ENCODE data around the gene RRP12. TPM values are rescaled to one million over a fixed set of nuclear protein-coding genes. Genes with fewer than 3 reads are reported as not detected.
"Not testable (repeated sequence)": the region's sequence is repeated elsewhere in the genome, so short reads cannot be mapped to it uniquely, and the experiment has no call there.

The RRP12 gene
- total RNA-seq, 2 experiments from 2014 or later: 20.1 to 21.6 TPM

DNA sequence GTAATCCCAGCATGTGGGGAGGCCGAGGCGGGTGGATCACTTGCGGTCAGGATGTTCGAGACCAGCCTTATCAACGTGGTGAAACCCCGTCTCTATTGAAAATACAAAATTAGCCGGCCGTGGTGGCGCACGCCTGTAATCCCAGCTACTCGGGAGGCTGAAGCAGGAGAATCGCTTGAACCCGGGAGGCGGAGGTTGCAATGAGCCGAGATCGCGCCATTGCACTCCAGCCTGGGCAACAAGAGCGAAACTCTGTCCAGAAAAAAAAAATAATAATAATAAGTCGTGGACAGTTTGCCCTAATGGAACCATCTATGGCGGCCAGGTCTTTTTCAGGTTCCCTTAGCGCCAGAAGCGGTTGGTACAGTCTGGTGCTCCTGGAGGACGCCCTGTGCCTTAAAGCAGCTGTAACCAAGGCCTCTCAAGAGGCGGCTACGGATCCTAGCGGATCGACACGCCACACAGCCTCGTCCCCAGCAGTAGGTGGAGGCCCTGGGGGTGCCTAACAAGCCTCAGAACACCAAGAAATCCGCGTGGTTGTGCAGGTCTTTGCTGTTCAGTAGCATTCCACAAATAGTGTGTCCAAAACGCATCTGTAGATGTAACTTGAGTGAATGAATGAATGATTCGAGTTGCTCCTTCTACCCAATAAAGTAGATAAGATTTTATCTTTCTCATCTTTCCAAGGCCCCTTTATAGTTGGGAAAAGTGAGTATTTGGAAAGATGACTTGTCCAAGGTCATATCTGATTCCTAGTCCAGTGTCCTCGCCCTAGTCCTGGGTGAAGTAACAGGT lies 25.8 kb upstream of the RRP12 start:
- Mint-ChIP-seq H3K27ac (peak overlapping the region; percentile 96), H3K9me3 (no peaks in the 10 kb centered on the region), H3K4me1 (peaks cover 46% of the 10 kb centered on the region), H3K4me3 (peak overlapping the region; percentile 92), H3K36me3 (ENCODE audit: low read depth) (peaks cover 47% of the 10 kb centered on the region), H3K27me3 (no peaks in the 10 kb centered on the region)
- CTCF ChIA-PET: interaction anchor here (1.3 to 1.9 kb wide), 3 partner anchors 8 to 26 kb away, joined by 3 to 7 read pairs (median 4); partner anchors contain the start of gene RRP12
- POLR2A ChIA-PET: interaction anchor here (1.2 kb wide), 2 partner anchors 8 to 26 kb away, joined by 3 to 4 read pairs; partner anchors contain the start of gene RRP12
- DNase-seq: no peak

DNA sequence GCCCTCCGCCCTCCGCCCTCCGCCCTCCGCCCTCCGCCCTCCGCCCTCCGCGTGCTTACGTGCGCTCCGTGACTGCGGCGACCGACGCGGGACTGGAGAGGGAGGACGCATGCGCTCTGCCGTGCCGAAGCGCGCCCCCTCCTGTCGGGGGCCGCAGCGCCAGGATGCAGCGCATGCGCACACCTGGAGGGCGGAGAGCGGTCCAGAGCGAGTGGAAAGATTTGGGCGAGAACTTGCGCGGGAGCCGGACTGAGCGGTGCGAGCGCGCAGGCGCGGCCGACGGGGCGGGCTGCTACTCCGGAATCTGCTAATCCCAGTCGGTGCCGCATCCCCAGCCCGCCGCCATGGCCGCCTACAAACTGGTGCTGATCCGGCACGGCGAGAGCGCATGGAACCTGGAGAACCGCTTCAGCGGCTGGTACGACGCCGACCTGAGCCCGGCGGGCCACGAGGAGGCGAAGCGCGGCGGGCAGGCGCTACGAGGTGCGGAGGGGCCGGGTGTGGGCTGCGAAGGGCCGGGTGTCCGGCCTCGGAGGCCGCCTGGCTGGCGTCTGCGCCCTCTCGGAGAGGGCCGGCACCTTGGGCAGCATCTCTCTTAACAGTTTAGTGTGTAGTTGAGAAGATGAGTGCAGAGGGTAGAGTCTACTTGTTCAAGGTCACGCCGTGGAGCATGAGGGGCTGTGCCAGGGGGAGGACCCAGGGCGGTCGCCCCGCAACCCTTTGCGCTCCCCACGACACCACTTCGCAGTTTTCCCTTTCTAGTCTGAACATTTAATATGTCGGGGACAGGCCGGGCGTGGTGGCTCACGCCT lies 25.0 kb upstream of the RRP12 start, which contains the start of gene PGAM1:
Gene PGAM1 (plus strand): TSS at position 228 of the 812 bp plus-strand sequence. CDS start 117 bp downstream, at position 345.
- peaks cover 48% of the 10 kb centered on the region for H3K4me1 Mint-ChIP-seq
- H3K36me3 Mint-ChIP-seq (ENCODE audit: low read depth): peaks cover 40% of the 10 kb centered on the region

DNA sequence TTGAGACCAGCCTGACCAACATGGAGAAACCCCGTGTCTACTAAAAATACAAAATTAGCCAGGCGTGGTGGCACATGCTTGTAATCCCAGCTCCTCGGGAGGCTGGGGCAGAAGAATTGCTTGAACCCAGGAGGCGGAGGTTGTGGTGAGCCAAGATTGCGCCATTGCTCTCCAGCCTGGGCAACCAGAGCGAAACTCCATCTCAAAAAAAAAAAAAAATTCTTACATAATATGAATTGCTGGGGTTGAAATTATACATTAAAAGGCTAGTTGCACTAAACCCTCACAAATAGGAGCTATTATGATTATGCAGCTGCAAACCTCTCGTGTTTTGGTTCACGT lies 22.6 kb upstream of the RRP12 start:
- POLR2A ChIA-PET: interaction anchor here (0.9 kb wide), 2 partner anchors 10 kb away, joined by 3 read pairs; no protein-coding TSS in a partner anchor
- not testable (repeated sequence) for H3K9me3 Mint-ChIP-seq
- peak overlapping the region; percentile 96 for H3K27ac Mint-ChIP-seq

More for the DNA sequence above, 25.0 kb upstream of the RRP12 start, which contains the start of gene PGAM1:
- Mint-ChIP-seq H3K4me3 (peak within 1 kb of the TSS; percentile 92), H3K9me3 (no peaks in the 10 kb centered on the region), H3K27ac (peak within 1 kb of the TSS; percentile 96), H3K27me3 (no peaks in the 10 kb centered on the region)
- ChIA-PET POLR2A (no interaction called here), CTCF (interaction anchor here (1.7 to 1.8 kb wide), 2 partner anchors 11 to 13 kb away, joined by 7 to 8 read pairs; no protein-coding TSS in a partner anchor)
- DNase-seq: peak; percentile 95

DNA sequence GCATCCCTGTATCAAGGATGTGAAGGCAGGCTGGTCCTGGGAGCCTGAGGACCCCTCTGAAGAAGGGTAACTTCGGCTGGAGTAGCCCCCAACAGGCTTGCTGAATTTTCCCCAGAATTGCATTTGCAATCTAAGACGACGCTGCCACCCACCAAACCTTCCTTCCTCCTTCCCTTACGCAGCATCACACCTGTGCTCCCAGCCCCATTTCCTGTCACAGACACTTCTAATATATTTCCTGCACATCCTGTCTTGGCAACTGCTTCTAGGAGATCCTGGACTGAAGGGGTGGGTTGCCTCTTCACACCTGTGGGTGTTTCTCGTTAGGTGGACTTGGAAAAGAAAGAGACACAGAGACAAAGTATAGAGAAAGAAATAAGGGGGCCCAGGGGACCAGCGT lies 15.4 kb upstream of the RRP12 start:
- POLR2A ChIA-PET: no interaction called here
- peaks cover 71% of the 10 kb centered on the region for H3K4me1 Mint-ChIP-seq
- no peaks in the 10 kb centered on the region for H3K9me3 Mint-ChIP-seq
- H3K36me3 Mint-ChIP-seq (ENCODE audit: low read depth): no peaks in the 10 kb centered on the region
- CTCF ChIA-PET: interaction anchor here (0.8 kb wide), 1 partner anchor 8 kb away, joined by 3 read pairs; no protein-coding TSS in a partner anchor
- H3K27me3 Mint-ChIP-seq: no peaks in the 10 kb centered on the region
- H3K27ac Mint-ChIP-seq: peak overlapping the region; percentile 65
- no peak for DNase-seq
- no peak overlapping the region for H3K4me3 Mint-ChIP-seq

More for the DNA sequence above, 22.6 kb upstream of the RRP12 start:
- H3K27me3 Mint-ChIP-seq, DNase-seq: not testable (repeated sequence)
- CTCF ChIA-PET: interaction anchor here (0.6 to 2.1 kb wide), 8 partner anchors 9 to 90 kb away, joined by 3 to 9 read pairs (median 4); partner anchors contain the start of gene RRP12
- peaks cover 25% of the 10 kb centered on the region for H3K36me3 Mint-ChIP-seq (ENCODE audit: low read depth)
- H3K4me3 Mint-ChIP-seq: peak overlapping the region; percentile 25
- H3K4me1 Mint-ChIP-seq: peaks cover 50% of the 10 kb centered on the region

DNA sequence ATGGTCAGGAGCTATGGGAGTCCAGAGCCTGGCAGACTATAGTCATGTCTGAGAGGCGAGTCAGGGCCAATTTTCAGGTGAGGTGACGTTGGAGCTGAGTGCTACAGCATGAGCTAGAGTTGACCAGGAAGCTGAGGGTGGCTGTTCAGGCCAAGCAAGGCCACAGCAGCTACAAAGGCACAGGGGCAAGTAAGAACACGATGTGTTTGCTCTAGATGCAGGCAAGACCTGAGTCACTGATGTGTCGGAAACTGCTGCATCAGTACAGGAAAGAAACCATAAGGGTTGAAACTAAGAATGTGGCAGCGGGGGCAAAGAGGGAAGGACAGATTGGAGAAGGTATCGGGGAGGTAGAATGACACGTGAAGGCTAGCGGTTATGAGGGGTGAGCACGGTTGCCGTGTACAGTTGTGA lies 11.8 kb upstream of the RRP12 start:
- CTCF ChIA-PET: interaction anchor here (0.6 to 2.2 kb wide), 5 partner anchors 10 to 141 kb away, joined by 3 to 9 read pairs (median 7); partner anchors contain the start of genes PGAM1 and RRP12
- POLR2A ChIA-PET: interaction anchor here (1.0 to 1.3 kb wide), 2 partner anchors 12 to 15 kb away, joined by 4 to 5 read pairs; partner anchors contain the start of gene RRP12
- H3K9me3 Mint-ChIP-seq: no peaks in the 10 kb centered on the region
- H3K27me3 Mint-ChIP-seq: no peaks in the 10 kb centered on the region
- DNase-seq: peak; percentile 32
- H3K4me1 Mint-ChIP-seq: peaks cover 49% of the 10 kb centered on the region
- H3K27ac Mint-ChIP-seq: peak overlapping the region; percentile 74
- no peaks in the 10 kb centered on the region for H3K36me3 Mint-ChIP-seq (ENCODE audit: low read depth)
- H3K4me3 Mint-ChIP-seq: peak overlapping the region; percentile 2

DNA sequence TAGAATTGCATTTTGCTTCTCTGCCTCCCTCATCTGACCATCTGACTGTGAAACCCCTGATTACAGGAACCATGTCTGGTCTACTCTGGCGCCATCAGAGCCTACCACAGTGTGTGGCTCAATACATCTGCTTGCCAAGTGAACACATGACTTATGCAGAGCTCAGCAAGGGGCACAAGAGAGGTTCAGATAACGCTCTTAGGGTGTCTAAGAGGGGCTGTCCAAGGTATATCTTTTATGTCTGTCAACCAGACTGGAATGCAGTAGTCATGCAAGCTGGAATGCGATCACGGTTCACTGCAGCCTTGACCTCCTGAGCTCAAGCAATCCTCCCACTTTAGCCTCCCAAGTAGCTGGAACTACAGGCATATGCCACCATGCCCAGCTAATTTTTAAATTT lies 10.3 kb upstream of the RRP12 start:
- CTCF ChIA-PET: interaction anchor here (2.2 kb wide), 1 partner anchor 12 kb away, joined by 9 read pairs; no protein-coding TSS in a partner anchor
- H3K36me3 Mint-ChIP-seq (ENCODE audit: low read depth): no peaks in the 10 kb centered on the region
- no peaks in the 10 kb centered on the region for H3K27me3 Mint-ChIP-seq
- POLR2A ChIA-PET: no interaction called here
- no peak overlapping the region for H3K27ac Mint-ChIP-seq
- no peak overlapping the region for H3K4me3 Mint-ChIP-seq
- no peaks in the 10 kb centered on the region for H3K9me3 Mint-ChIP-seq
- peaks cover 44% of the 10 kb centered on the region for H3K4me1 Mint-ChIP-seq
- DNase-seq: no peak

DNA sequence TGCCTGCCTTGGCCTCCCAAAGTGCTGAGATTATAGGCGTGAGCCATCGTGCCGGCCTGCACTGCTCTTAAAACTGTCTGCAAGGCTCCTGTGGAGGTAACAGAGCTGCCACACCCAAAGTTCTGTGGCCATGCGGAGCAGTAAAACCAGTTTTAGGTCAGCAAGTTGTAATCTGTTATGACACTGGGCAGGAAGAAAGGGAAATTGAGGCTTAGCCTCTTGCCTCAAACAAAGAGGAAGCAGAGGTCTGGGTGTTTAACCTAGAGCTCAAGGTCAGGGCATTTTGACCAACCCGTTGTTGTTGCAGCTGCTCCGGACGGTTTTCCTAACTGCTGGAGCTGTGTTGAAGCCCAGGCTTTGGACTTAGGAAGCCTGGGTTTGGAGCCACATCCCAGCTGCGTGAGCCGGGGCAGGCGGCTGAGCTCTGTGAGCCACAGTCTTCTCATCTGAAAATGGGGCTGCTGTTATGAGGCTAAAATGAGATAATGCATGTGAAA lies 7.4 kb upstream of the RRP12 start:
- H3K9me3 Mint-ChIP-seq: no peaks in the 10 kb centered on the region
- no peak overlapping the region for H3K4me3 Mint-ChIP-seq
- POLR2A ChIA-PET: interaction anchor here (0.5 kb wide), 1 partner anchor 12 kb away, joined by 3 read pairs; no protein-coding TSS in a partner anchor
- CTCF ChIA-PET: interaction anchor here (0.6 to 2.7 kb wide), 7 partner anchors 12 to 633 kb away, joined by 3 to 16 read pairs (median 3); no protein-coding TSS in a partner anchor
- H3K27me3 Mint-ChIP-seq: no peaks in the 10 kb centered on the region
- peaks cover 20% of the 10 kb centered on the region for H3K4me1 Mint-ChIP-seq
- peak overlapping the region; percentile 36 for H3K27ac Mint-ChIP-seq
- DNase-seq: no peak
- no peaks in the 10 kb centered on the region for H3K36me3 Mint-ChIP-seq (ENCODE audit: low read depth)

DNA sequence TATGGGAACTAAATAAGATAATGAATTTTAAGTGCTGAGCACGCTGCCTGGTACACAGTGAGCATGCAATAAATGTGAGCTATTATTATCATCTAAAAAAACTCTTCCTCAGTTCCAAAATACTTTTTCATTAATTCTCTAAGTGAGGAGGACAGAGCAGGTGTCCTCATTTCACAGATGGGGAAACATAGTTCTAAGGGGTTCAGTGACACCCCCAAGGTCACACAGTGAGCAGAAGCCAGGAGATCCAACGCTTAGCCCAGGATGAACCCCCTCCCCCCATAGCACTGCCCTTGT lies 6.8 kb upstream of the RRP12 start:
- no peak overlapping the region for H3K4me3 Mint-ChIP-seq
- no peak for DNase-seq
- H3K9me3 Mint-ChIP-seq: no peaks in the 10 kb centered on the region
- ChIA-PET POLR2A (interaction anchor here (0.5 kb wide), 1 partner anchor 12 kb away, joined by 3 read pairs; no protein-coding TSS in a partner anchor), CTCF (interaction anchor here (0.8 to 2.7 kb wide), 5 partner anchors 12 to 143 kb away, joined by 3 to 16 read pairs (median 3); no protein-coding TSS in a partner anchor)
- H3K27ac Mint-ChIP-seq: peak overlapping the region; percentile 81
- H3K27me3 Mint-ChIP-seq: no peaks in the 10 kb centered on the region
- peaks cover 16% of the 10 kb centered on the region for H3K4me1 Mint-ChIP-seq
- no peaks in the 10 kb centered on the region for H3K36me3 Mint-ChIP-seq (ENCODE audit: low read depth)

DNA sequence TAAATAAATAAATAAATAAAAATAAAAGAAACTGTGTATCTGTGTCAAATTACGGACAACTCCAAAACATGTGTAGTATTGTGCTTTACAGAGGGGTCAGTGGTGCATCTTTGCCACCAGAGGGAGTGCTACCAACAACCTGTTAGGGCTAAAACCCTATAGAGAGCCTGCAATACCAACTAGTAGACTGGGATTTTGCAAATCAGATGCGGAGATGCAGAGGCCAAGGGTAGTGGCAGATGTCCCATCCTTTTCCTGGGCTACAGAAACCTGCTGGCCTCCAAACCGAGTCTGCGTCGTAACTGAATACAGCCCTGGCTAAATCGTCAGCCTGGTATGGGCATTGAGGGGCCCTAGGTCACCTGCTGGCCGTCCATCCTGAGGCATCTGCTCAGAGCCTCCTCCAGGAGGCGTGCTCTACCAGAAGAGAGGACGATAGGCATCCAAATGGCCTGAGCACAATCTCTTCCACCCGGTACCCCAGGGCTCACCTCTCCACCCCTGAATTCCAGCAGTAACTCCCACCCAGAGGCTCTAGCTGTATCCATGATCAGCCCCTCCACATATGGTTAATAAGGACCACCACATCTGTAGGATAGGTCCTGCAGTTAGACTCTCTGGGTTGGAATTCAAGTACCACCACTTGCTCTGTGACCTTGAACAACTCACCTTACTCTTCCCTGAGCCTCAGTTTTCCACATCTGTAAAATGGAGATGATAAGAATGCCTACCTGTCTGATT lies 6.2 kb upstream of the RRP12 start:
- ChIA-PET POLR2A (no interaction called here), CTCF (interaction anchor here (0.8 to 2.7 kb wide), 7 partner anchors 7 to 144 kb away, joined by 3 to 16 read pairs (median 3); no protein-coding TSS in a partner anchor)
- H3K4me1 Mint-ChIP-seq: peaks cover 11% of the 10 kb centered on the region
- no peaks in the 10 kb centered on the region for H3K36me3 Mint-ChIP-seq (ENCODE audit: low read depth)
- peak overlapping the region; percentile 81 for H3K27ac Mint-ChIP-seq
- H3K27me3 Mint-ChIP-seq: no peaks in the 10 kb centered on the region
- peak; percentile 78 for DNase-seq
- no peaks in the 10 kb centered on the region for H3K9me3 Mint-ChIP-seq
- peak overlapping the region; percentile 48 for H3K4me3 Mint-ChIP-seq

DNA sequence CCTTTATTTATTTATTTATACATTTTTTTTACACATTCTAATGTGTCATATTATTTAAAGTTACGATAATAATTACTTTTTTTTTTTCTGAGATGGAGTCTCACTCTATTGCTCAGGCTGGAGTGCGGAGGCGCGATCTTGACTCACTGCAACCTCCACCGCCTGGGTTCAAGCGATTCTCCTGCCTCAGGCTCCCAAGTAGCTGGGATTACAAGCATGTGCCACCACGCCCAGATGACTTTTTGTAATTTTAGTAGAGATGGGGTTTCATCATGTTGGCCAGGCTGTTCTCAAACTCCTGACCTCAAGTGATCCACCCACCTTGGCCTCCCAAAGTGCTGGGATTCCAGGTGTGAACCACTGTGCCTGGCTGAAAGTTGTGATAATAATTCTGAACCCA lies 5.3 kb upstream of the RRP12 start:
- CTCF ChIA-PET: interaction anchor here (0.9 to 1.2 kb wide), 3 partner anchors 8 to 39 kb away, joined by 3 to 4 read pairs (median 3); no protein-coding TSS in a partner anchor

DNA sequence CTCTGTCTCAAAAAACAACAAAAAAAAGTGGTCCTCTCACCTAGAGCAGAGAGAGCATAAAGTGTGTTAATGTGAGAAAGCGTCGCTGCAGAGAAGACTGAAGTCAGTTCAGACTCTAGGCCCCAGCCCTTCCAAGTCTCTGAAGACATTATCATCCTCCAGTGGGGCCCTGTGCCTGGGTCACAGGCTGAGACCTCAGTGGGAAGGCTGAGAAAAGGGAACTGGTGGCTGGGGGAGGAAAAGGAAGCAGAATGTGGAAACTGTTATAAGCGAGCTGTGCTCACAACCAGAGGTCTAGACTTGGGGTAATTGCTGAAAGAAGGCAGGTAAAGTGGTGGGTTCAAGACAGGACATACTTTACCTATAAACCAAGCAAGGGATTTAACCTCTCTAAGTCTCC lies 4.9 kb upstream of the RRP12 start:
- Mint-ChIP-seq H3K9me3 (no peaks in the 10 kb centered on the region), H3K36me3 (ENCODE audit: low read depth) (no peaks in the 10 kb centered on the region), H3K27ac (no peak overlapping the region), H3K27me3 (no peaks in the 10 kb centered on the region), H3K4me1 (peaks cover 16% of the 10 kb centered on the region), H3K4me3 (no peak overlapping the region)
- no peak for DNase-seq
- ChIA-PET POLR2A (no interaction called here), CTCF (interaction anchor here (0.9 to 1.0 kb wide), 2 partner anchors 9 to 17 kb away, joined by 3 read pairs; no protein-coding TSS in a partner anchor)

More for the DNA sequence above, 5.3 kb upstream of the RRP12 start:
- H3K27ac Mint-ChIP-seq; H3K9me3 Mint-ChIP-seq; POLR2A ChIA-PET; H3K4me3 Mint-ChIP-seq; H3K27me3 Mint-ChIP-seq; DNase-seq; H3K36me3 Mint-ChIP-seq (ENCODE audit: low read depth): not testable (repeated sequence)
- H3K4me1 Mint-ChIP-seq: peaks cover 12% of the 10 kb centered on the region

Data from activated CD4-positive, alpha-beta T cell treated with anti-CD3 and anti-CD28 coated beads, Interleukin-2, amount 10 ng/mL, durations not matched to agents 7 days and 5 days (primary cell).